ENCODE results near the gene EBF3.

EBF3 gene

GRCh38 chr10:129963641-129964501 is at the start of gene EBF3:
EBF3 (minus strand) TSS chr10:129964274; CDS start chr10:129963768, 506 bp downstream.
- in situ Hi-C loops (cut with MboI; ENCODE audit: low sequenced_read_pairs), result no loop called here

- in situ Hi-C loops (cut with MboI; ENCODE audit: low sequenced_read_pairs), result no loop called here
Observed at GRCh38 chr10:130013335-130014262, 49.5 kb upstream of the EBF3 start.

GRCh38 chr10:130012129-130012528 is 48.1 kb upstream of the EBF3 start:
- in situ Hi-C loops (cut with MboI; ENCODE audit: low sequenced_read_pairs), result no loop called here

GRCh38 chr10:130010653-130011052 is 46.6 kb upstream of the EBF3 start:
- in situ Hi-C loops (cut with MboI; ENCODE audit: low sequenced_read_pairs), result no loop called here

- in situ Hi-C loops (cut with MboI; ENCODE audit: low sequenced_read_pairs), result no loop called here
Observed at GRCh38 chr10:130009228-130009627, 45.2 kb upstream of the EBF3 start.

- in situ Hi-C loops (cut with MboI; ENCODE audit: low sequenced_read_pairs), result no loop called here
Observed at GRCh38 chr10:130003787-130004613, 39.9 kb upstream of the EBF3 start.

- in situ Hi-C loops (cut with MboI; ENCODE audit: low sequenced_read_pairs), result no loop called here
Observed at GRCh38 chr10:130003166-130003565, 39.1 kb upstream of the EBF3 start.

- in situ Hi-C loops (cut with MboI; ENCODE audit: low sequenced_read_pairs), result no loop called here
Observed at GRCh38 chr10:130002606-130003005, 38.5 kb upstream of the EBF3 start.

GRCh38 chr10:130000918-130001317 is 36.8 kb upstream of the EBF3 start:
- in situ Hi-C loops (cut with MboI; ENCODE audit: low sequenced_read_pairs), result no loop called here

GRCh38 chr10:129999140-129999539 is 35.1 kb upstream of the EBF3 start:
- in situ Hi-C loops (cut with MboI; ENCODE audit: low sequenced_read_pairs), result no loop called here

- in situ Hi-C loops (cut with MboI; ENCODE audit: low sequenced_read_pairs), result no loop called here
Observed at GRCh38 chr10:129993621-129994020, 29.5 kb upstream of the EBF3 start.

GRCh38 chr10:129992356-129992755 is 28.3 kb upstream of the EBF3 start:
- in situ Hi-C loops (cut with MboI; ENCODE audit: low sequenced_read_pairs), result no loop called here

GRCh38 chr10:129982825-129983224 is 18.8 kb upstream of the EBF3 start:
- in situ Hi-C loops (cut with MboI; ENCODE audit: low sequenced_read_pairs), result no loop called here

GRCh38 chr10:129978980-129979379 is 14.9 kb upstream of the EBF3 start:
- in situ Hi-C loops (cut with MboI; ENCODE audit: low sequenced_read_pairs), result no loop called here

GRCh38 chr10:129978322-129978721 is 14.2 kb upstream of the EBF3 start:
- in situ Hi-C loops (cut with MboI; ENCODE audit: low sequenced_read_pairs), result no loop called here

GRCh38 chr10:129977794-129978193 is 13.7 kb upstream of the EBF3 start:
- in situ Hi-C loops (cut with MboI; ENCODE audit: low sequenced_read_pairs), result no loop called here

- in situ Hi-C loops (cut with MboI; ENCODE audit: low sequenced_read_pairs), result no loop called here
Observed at GRCh38 chr10:129973674-129974059, 9.6 kb upstream of the EBF3 start.

- in situ Hi-C loops (cut with MboI; ENCODE audit: low sequenced_read_pairs), result no loop called here
Observed at GRCh38 chr10:129972966-129973673, 9.0 kb upstream of the EBF3 start.

- in situ Hi-C loops (cut with MboI; ENCODE audit: low sequenced_read_pairs), result no loop called here
Observed at GRCh38 chr10:129972145-129972965, 8.3 kb upstream of the EBF3 start.

Data from hTERT RPE-1 (cell line).